ENCODE measurements around the gene MAP6.
"Not testable (repeated sequence)": the region's sequence is repeated elsewhere in the genome, so short reads cannot be mapped to it uniquely, and the experiment has no call there.

MAP6 gene

GRCh38 chr11:75668451-75669297, at the start of gene MAP6:
TSS of gene MAP6 (minus strand) at chr11:75669038. CDS start at chr11:75668369, 669 bp downstream.
- DNase-seq, result no peak

- no peak for DNase-seq
These were observed 49.0 kb upstream of the MAP6 start, which contains the start of gene MOGAT2 for GRCh38 chr11:75717608-75718418. TSS of gene MOGAT2 (plus strand) at chr11:75717838. CDS start at chr11:75717889, 51 bp downstream.

- no peak for DNase-seq
These were observed 47.8 kb upstream of the MAP6 start for GRCh38 chr11:75716659-75717058.

GRCh38 chr11:75715688-75716087, 46.9 kb upstream of the MAP6 start:
- DNase-seq, result no peak

- DNase-seq, result no peak
These were observed 45.4 kb upstream of the MAP6 start for GRCh38 chr11:75714211-75714610.

- peak; percentile 22 for DNase-seq
These were observed 37.5 kb upstream of the MAP6 start for GRCh38 chr11:75706260-75706729.

- no peak for DNase-seq
These were observed 36.7 kb upstream of the MAP6 start for GRCh38 chr11:75705541-75705940.

GRCh38 chr11:75703695-75704237, 34.9 kb upstream of the MAP6 start:
- no peak for DNase-seq

GRCh38 chr11:75700940-75701339, 32.1 kb upstream of the MAP6 start:
- DNase-seq, result no peak

- DNase-seq, result no peak
These were observed 29.2 kb upstream of the MAP6 start for GRCh38 chr11:75697906-75698581.

- no peak for DNase-seq
These were observed 23.0 kb upstream of the MAP6 start for GRCh38 chr11:75691804-75692203.

- no peak for DNase-seq
These were observed 21.2 kb upstream of the MAP6 start for GRCh38 chr11:75689863-75690609.

GRCh38 chr11:75683856-75684255, 15.0 kb upstream of the MAP6 start:
- not testable (repeated sequence) for DNase-seq

GRCh38 chr11:75679566-75679965, 10.7 kb upstream of the MAP6 start:
- no peak for DNase-seq

GRCh38 chr11:75678620-75679259, 9.9 kb upstream of the MAP6 start:
- no peak for DNase-seq

- no peak for DNase-seq
These were observed 9.1 kb upstream of the MAP6 start for GRCh38 chr11:75677909-75678308.

- no peak for DNase-seq
These were observed 8.4 kb upstream of the MAP6 start for GRCh38 chr11:75677275-75677674.

- no peak for DNase-seq
These were observed 5.2 kb upstream of the MAP6 start for GRCh38 chr11:75673977-75674582.

- no peak for DNase-seq
These were observed 897 bp downstream of the MAP6 start for GRCh38 chr11:75667831-75668450.

GRCh38 chr11:75667255-75667830, 1.5 kb downstream of the MAP6 start:
- no peak for DNase-seq
